ENCODE data around the gene NCAPG2.

NCAPG2 gene

DNA sequence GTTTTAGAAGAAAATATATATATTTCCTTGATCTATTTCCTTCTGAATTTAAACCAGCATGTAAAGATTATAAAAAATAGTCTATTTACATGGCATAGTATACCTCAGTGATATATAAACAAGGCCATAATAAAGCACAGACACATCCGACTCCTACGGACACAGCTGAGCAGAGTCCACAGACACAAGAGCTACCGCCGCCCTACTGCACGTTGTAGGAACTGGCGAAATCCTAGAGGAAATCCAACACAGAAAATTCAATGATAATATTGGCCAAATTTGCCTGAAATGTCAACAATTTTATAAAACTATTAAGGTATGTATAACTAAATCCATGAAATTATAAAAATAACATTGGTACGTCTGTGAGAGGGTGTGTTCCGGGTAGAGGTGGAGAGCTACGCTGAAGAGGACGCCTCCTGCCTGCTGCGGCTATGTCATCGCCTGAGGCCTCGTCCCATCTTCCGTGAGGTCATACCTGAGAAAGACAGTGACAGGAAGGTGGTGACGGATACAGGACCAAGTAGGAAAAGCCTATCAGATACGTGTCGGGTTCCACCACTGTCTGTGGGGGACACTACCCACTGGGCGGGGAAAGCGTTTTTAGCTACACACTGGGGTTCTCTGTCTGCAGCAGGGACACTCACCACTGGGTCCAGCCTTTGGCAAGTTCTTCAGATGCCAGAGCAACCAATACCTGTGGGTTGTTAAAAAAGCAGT, 29.3 kb upstream of the NCAPG2 start:
- DNase-seq: no peak

DNA sequence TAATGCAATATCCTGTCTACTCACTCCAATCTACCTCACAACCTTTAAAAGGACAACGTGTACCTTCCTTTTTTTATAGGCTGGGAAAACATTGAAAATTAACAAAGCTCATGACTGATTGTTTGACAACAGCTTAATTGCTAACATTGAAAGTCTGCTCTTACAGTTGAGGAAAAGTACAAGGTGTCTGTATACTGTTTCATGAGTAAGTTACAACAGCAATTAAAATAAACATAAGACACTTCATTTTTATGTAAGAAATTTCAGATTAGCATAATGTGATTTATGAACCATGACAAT, 28.6 kb upstream of the NCAPG2 start:
- DNase-seq: no peak

DNA sequence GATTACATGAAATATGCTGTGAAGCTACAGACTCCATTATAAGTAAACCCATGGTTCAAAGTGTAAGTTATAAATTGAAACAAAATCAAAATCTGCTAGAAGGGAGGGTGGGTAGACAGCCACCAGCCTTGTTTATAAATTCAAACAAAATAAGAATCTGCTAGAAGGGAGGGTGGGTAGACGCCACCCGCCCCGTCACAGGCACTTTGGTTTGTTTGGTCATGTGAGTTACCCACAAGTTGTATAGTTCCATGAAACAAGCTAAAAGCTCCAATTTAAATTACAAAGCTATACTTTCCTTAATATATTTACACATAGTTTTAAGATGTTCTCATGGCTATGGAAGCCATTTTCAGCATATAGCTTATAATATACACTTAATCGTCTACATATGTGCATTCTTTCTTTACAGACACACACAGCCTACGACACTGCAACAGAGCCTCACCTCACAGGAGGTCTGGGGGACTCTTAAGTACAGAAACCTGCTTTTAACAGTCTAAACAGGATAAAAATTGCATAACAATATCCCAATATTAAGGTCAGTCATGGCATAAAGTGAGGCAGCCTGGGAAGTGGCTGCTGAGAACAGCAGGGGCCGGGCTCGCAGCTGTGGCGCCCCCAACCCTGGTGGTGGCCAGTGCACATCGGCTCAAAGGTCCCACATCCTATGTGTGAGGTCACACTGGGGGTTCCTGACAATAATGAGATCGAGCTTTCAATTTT, 28.1 kb upstream of the NCAPG2 start:
- no peak for DNase-seq

DNA sequence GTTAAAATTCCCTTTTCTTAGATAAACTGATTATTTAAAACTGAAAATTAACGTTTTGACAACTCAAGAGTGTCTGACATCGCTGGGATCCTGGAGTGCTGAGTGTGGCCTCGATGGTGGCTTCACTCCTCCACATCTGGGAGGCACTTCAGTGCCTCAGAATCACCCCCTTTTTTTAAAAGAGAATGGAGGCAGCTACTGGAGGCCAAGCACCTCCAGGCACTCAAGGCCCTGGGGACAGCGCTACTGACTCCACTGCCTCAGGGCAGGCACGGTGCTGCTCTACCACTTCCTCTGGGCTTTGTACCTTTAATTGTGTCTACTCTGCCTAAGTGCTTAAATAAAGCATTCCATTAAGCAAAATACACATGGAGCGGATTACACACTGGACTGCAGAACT, 27.2 kb upstream of the NCAPG2 start:
- no peak for DNase-seq

DNA sequence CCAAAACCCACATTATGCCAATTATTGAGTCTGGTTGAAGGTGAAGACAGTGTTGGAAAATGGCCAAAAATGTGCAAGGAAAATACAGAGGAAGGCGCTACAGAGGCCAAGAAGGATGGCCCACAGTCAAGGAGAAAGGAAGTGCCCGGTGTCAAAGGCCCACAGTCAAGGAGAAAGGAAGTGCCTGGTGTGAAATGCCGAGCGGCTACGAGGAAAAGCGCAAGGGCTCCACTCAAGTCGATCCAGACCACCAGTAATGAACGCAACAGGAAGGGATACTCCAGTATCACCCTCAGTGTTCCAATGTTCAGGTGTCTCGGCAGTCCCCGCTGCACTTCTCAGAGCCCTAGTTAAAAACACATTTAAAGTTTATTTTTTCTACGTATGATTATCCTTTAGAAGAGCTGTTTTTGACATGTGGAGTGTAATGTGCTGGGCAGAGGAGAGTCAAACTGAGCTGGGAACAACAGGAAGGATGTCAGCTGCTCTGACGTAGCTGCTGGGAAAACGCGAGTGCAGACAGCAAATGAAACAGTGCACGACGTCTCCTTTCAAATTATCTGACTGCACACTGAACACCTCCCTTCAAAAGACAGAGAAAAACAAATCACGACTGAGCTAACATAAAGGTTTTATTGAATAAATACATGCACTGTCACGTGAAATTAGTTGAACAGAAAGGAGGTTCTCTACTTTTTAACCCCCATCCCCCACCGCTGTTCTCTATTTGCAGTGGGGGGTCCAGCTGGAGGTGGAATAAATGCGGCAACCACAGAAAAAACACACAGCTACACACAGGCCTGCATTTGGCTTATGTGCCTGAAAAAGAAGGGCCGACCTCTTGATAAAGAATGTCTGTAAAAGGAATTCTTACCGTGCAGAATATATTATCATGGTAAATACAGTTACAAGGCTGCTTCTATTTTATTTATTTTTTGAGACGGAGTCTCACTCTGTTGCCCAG, 26.1 kb upstream of the NCAPG2 start:
- DNase-seq: no peak

DNA sequence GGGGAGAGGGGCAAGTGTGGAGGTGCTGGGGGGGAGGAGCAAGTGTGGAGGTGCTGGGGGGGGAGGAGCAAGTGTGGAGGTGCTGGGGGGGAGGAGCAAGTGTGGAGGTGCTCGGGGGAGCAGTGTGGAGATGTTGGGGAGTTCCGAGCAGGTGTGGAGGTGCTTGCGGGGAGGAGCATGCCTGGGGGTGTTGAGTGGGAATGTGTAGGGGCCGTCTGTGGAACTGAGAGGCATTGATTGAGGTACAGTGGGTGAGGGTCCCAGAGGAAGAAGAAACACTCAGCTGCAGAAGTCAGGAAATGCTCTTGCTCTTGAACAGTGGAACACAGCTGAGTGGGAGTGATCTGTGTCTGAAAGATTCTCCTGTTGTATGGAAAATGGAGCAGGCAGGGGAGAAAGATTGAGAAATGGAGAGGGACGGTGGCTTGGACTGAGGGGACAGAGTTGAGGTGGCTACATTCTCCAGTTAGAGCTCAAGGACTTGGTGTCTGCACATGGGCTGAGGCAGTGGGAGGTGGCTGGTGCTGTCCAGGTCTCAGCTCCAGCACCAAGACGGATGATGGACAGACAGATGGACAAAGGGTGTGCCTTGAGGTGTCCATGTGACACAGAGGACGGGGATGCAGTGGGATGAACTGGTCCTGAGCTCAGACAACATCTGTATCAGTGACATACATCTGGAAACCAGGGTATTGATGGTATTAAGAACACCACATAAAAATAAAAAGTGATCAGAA, 25.2 kb upstream of the NCAPG2 start:
- DNase-seq: no peak

DNA sequence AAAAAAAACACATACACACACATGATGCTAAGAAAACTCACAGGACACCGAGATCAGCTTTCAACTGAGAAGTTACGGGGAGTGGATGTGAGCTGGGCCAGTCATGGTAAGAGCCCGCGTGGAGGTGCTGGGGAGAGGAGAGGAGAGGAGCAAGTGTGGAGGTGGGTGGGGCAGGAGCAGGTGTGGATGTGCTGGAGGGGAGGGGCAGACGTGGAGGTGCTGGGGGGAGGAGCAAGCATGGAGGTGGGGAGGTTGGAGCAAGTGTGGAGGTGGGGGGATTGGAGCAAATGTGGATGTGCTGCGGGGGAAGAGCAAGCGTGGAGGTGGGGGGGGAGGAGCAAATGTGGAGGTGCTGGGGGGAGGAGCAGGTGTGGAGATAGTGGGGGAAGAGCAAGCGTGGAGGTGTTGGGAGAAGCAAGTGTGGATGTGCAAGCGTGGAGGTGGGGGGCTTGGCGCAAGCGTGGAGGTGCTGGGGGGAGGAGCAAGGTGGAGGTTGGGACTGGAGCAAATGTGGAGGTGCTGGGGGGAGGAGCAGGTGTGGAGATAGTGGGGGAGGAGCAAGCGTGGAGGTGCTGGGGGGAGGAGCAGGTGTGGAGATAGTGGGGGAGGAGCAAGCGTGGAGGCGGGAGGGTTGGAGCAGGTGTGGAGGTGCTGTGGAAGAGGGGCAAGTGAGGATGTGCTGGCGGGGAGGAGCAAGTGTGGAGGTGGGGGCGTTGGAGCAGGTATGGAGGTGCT, 24.5 kb upstream of the NCAPG2 start:
- DNase-seq: no peak

DNA sequence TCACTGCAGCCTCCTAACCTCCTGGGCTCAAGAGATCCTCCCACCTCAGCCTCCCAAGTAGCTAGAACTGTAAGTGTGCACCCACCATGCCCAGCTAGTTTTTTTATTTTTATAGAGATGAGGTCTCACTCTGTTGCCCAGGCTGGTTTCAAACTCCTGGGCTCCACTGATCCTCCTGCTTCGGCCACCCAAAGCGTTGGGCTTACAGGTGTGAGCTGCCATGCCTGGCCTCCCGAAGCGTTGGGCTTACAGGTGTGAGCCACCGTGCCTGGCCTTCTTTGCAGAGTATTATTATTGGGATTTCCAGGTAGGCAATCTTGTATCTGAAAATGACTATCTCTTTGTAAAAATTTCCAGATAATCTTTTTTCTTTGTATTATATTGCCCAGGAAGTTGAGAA, 23.1 kb upstream of the NCAPG2 start:
- no peak for DNase-seq

DNA sequence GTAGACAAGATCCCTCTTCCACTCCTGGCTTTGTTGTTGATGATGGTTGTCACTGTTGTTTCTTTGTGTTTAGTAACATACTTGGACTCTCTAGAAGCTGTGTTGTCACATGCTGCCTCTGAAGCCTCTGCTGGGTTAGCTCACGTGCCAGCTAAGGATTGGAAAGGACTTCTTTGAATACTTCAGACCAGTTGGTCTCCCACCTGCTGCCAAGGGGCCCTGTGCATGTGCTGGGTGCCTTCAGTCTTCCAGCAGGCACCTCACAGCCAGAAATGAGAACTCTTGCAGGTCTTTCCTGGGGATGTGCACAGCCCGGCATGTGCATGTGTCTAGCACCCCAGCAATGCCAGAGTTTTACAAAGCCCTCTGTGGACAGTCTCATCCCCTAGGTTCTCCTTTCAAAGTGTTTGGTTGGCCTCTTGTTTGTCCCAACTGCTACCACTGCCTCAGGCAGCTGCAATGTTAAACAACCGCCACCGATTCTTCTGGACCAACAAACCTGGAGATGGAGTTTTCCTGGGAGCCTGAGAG, 21.7 kb upstream of the NCAPG2 start:
- no peak for DNase-seq

DNA sequence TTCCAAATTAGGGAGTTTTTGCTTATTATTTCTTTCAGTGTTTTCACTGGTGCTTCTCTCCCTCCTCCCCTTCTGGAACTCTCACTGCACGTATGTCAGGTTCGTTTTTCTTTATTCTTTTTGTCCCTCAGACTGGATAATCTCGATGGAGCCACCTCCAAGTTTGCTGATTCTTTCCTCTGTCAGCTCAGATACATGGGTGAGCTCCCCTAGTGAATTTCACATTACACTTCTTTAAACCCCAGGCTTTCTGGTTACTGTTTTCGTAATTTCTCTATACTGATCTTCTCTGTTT, 20.8 kb upstream of the NCAPG2 start:
- DNase-seq: no peak

DNA sequence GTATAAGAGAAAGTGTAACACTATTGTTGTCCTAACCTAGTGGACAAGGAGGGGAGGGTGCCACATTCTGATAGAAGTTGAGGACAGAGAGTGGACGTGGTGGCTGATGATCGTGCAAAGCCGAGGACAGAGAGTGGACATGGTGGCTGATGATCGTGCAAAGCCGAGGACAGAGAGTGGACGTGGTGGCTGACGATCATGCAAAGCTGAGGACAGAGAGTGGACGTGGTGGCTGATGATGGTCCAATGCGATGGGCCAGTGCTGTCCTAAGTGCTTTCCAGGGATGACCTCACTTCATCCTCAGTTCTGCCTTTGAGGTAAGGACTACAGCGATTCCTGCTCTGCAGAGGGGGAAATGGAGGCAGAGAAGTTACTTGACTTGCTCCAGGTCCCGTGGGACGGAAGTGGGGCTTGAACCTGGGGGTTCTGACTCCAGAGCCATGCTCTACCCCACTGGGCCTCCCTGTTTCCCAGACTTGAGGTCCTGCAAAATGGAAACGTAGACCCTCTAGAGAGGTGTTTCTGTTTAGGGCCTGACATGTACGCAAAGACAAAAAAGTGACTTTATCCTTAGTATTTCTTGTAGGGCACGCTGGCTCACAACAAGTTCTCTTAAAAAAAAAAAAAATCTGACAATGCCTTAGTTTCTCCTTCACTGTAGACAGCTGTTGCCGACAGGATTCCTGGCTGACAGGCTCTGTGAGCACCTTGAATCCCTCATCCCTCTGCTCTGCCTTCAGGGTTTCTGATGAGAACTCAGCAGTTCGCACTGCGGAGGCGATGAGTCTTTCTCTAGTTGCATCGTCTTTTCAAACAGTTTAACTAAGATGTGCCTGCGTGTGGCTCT, 20.3 kb upstream of the NCAPG2 start:
- DNase-seq: no peak

DNA sequence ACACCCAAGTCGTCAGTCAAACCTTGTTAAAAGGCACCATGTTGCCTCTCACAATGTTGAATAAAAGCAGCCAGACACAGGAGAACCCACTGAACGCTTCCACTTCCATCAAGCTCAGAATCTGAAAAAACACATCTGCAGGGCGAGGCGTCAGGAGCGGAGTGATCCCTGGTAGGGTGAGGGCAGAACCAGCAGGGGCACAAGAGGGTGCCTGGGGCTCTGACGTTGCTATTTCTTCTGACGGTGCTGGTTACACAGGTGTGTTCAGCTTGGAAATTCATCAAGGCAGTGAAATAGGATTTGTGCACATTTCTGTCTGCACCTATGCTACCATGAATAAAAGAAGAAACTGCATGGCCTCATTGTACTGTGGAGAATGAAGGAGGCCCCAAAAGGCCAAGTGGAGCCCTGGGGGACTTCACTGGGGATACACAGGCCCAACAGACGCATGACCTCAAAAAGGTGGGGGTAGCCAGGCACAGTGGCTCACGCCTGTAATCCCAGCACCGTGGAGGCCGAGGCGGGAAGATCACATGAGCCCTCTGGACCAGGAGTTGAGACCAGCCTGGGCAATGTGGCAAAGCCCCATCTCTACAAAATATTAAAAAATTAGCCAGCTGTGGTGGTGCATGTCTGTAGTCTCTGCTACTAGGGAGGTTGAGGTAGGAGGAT, 19.2 kb upstream of the NCAPG2 start:
- DNase-seq: no peak

DNA sequence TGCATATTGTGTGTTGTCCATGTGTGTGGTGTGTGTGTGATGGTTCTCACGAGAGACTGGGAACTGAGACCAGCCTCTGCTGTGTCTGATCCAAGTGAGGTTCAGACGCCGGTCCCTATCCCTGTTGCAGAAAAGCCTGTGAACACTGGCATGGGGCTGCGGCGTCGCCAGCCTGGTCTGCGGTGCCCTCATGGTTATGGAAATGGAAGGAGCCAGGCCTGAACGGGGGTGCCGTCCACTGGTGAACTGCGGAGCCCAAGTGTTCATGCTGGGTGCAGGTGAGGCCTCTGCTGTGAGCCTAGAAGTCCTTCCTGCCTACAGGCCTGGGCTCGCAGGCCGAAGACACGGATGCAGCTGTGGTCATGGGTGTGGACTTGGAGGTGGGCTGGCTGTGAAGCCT, 18.7 kb upstream of the NCAPG2 start:
- no peak for DNase-seq

DNA sequence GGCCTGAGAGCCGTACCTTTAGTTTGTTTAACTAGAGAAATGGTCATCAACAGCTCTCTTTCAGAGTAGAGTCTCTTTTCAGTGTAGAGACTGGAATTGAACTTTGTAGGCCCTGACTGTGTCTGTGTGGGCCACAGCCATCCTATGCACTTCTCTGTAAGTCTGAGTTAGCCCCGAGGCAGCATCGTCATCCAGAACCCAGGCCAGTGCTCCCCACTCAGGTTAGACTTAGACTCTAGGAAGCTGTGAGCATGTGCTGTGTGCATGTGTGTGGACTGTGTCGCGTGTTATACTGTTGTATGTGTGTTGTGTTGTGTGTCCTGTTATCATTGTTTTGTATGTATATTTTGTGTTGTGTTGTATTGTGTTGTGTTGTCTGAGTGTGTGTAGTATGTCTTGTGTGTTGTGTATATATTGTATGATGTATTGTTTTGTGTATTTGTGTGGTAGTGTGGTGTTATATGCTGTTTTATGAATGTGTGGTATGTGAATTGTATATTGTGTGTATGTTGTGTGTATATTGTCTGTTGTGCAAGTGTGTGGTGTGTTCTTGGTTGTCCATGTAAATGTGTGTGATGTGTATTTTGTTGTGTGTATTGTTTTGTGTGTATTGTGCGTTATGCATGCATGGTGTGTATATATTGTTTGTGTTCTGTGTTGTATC, 18.1 kb upstream of the NCAPG2 start:
- no peak for DNase-seq

DNA sequence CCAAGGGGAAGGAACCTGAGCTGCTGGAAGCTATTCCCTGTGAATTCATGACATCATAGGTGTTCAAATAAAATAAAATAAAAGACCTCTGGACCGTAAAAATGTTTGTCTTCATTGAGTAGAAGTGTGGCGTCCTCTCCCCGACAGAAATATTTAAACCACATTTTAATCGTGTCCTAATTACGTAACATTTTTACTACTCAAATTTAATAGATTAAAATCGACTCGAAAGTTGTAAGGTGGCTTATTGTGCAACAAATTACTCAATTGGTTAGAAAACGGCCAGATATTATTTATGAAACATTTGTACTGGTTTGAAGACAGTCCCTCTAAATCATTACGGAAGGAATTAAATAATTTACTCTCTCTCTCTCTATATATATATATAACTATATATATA, 15.5 kb upstream of the NCAPG2 start:
- DNase-seq: no peak

DNA sequence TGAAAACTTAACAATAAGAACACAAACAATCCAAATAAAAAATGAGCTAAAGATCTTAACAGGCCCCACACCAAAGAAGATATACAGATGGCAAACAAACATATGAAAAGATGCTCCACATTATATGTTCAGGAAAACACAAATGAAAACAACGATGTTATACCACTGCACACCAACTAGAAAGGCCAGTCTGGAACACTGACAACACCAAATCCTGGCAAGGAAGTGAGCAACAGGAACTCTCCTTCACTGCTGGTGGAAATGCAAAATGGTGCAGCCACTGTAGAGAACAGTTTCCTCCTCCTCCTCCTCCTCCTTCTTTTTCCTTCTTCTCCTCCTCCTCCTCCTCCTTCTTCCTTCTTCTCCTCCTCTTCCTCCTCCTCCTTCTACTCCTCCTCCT, 12.2 kb upstream of the NCAPG2 start:
- no peak for DNase-seq

DNA sequence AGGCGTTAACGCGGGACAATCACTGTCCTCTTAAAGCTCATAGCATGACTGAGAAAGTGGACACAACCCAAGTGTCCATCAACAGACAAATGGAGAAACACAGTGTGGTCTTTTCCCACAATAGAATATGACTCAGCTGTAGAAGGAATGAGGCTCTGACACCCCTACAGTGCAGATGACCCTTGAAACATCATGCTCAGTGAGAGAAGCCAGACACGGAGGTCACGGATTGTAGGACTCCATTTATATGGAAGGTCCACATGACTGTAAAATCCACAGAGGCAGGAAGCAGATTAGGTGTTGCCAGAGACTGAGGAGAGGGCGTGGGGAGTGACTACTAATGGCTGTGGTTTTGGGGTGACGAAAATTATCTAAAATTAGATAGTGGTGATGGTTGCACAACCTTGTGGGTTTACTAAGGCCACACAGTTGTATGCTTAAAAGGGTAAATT, 6.1 kb upstream of the NCAPG2 start:
- no peak for DNase-seq

DNA sequence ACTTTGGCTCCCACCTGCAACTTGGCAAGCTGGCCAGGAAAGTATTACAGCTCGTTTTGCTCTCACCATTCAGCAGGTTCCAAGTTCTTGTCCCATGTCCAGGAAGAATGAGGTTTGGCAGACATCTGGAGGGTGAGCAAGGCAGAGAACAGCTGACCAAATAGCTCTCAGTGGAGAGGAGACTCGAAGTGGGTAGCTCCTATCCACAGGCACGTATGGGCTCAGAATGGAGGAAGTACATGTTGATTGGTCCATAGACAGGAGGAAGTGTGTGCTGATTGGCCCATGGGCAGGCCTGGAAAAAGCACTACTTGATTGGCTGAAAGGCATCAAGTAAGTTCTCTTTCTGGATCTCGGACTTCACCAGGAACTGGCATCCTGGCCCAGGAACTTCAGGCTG, 3.0 kb upstream of the NCAPG2 start:
- no peak for DNase-seq

DNA sequence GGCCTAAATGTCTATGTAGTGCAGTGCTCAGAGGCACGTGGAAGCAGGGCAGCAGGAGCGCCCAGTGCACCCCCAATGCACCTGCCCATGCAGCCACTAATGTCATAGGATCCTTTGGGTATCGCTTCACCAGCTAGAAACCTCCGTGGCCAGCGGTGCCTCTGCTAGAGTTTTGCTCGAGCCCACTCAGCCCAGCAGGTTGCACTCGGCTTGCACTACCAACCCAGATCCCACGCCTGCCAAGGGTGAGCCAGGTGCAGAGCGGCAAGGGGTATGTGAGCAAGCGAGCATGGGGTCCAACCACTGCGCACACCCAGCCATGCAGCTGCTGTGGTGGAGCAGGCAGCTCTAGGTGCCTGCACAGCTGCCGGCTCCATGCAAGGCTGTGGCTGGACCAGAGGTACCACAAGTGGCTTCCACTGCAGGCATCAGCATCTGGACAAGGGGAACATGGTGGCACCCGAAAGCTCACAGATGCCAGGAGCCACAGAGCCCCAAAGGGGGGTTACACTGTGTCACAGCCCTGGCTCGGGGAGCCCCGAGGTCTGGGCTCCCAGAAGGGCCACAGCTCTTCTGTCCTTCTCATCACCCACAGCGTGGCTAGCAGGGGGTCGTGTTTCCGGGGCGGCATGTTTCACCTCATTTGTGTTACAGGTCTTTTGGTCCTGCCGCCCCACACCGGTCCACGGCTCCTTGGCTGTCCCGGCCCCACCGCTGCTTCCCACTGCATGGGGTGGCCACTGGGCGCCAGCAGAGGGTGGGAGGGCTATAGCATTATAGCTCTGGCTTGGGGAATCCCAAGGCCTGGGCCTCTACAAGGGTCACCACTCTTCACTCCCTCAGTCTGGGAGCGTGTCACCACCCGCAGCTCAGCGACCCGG, 2.3 kb upstream of the NCAPG2 start:
- no peak for DNase-seq

All from NCI-H2227 treated with DMSO at 0.1 percent for 48 hours (cell line).